Measurements from ENCODE around the gene TUBA4A. TPM values are rescaled to one million over a fixed set of nuclear protein-coding genes. Genes with fewer than 3 reads are reported as not detected.

Gene TUBA4A
- total and polyA plus RNA-seq, 9 of the 15 experiments (the other 6 are each of a cell fraction or from before 2014, with no cell fraction given): 25.1 to 174 (median 42.4) TPM

- TF ChIP-seq ZMIZ1 (IDR thresholded peaks at IDR 0.05; ENCODE audit: low read depth in 2 of 2, low read length in 2 of 2) (no peak), NUFIP1 (IDR thresholded peaks at IDR 0.05; ENCODE audit: partially characterized antibody) (no peak), KLF6 (CRISPR knock-in tag; IDR thresholded peaks at IDR 0.05; ENCODE audit: borderline replicate concordance) (no peak), ZNF12 (CRISPR knock-in tag; IDR thresholded peaks at IDR 0.05) (no peak), E4F1 (CRISPR knock-in tag; IDR thresholded peaks at IDR 0.05; ENCODE audit: borderline replicate concordance) (no peak), ZNF263 (CRISPR knock-in tag; IDR thresholded peaks at IDR 0.05; ENCODE audit: borderline replicate concordance) (peak; percentile 68; the same call in 1 of the 2 replicates), ZC3H4 (CRISPR knock-in tag; IDR thresholded peaks at IDR 0.05; ENCODE audit: borderline replicate concordance) (no peak), SIN3B (IDR thresholded peaks at IDR 0.05; ENCODE audit: low read depth) (0 out of 2 replicates have a peak, but pooled peaks have one; percentile 50), HIVEP1 (CRISPR knock-in tag; IDR thresholded peaks at IDR 0.05) (no peak), HMGXB4 (CRISPR knock-in tag; IDR thresholded peaks at IDR 0.05) (peak; percentile 91), HMG20A (CRISPR knock-in tag; conservative IDR thresholded peaks at IDR 0.05) (no peak), CSDE1 (IDR thresholded peaks at IDR 0.05) (no peak), ZKSCAN8 (CRISPR knock-in tag; IDR thresholded peaks at IDR 0.05) (no peak), GABPB2 (CRISPR knock-in tag; conservative IDR thresholded peaks at IDR 0.05) (no peak), ATF1 (CRISPR knock-in tag; IDR thresholded peaks at IDR 0.05) (no peak), ATF1 (tag; IDR thresholded peaks at IDR 0.05) (peak; percentile 75), CHCHD3 (CRISPR knock-in tag; IDR thresholded peaks at IDR 0.05) (no peak), PRMT5 (CRISPR knock-in tag; IDR thresholded peaks at IDR 0.05) (no peak), TEAD2 (tag; IDR thresholded peaks at IDR 0.05) (no peak), HNRNPUL1 (IDR thresholded peaks at IDR 0.05; ENCODE audit: low read length) (no peak), TSC22D4 (tag; IDR thresholded peaks at IDR 0.05) (no peak)
These were observed 40.9 kb upstream of the TUBA4A start (continued) for GRCh38 chr2:219294356-219295351.
